Measurements from ENCODE around the gene CEACAM19.

DNA sequence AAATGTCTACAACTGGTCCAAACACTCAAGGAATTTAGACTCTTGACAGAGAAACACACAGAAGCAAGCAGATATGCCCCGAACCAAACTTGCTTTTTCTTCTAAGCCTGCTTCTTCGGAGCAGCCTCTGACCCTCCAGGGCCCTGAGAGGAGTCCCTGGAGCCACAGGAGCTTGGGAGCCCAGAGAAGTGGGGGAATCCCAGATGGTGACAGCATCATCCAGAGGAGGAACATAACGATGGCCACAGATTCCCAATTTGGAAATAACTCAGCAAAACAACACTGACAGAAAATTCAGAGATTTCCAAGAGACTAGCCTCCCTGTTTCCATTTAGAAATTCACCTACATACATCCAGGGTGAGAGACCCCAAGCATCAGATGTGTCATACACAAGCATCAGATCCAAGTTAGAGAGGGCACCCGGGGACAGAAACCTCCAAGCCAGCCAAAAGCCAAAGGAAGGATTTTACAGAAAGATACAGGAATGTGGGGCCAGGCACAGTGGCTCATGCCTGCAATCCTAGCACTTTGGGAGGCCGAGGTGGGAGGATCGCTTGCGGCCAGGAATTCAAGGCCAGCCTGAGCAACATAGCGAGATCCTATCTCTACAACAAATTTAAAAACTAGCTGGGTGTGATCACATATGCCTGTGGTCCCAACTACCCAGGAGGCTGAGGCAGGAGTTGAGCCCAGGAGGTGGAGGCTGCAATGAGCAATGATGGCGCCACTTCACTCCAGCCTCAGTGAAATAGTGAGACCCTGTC lies 29.6 kb upstream of the CEACAM19 start:
- TF ChIP-seq GATA2 (IDR thresholded peaks at IDR 0.05; ENCODE audit: low read depth, low read length): no peak
- no peak for TF ChIP-seq GATA3 (IDR thresholded peaks at IDR 0.05; ENCODE audit: low read depth, low read length)

All from SH-SY5Y (cell line).